K562 (cell line): ENCODE results near the gene H3-3A. TPM values are rescaled to one million over a fixed set of nuclear protein-coding genes. Genes with fewer than 3 reads are reported as not detected.

ENCODE experiments used
- ATF1 ChIP-seq, 2 experiments: fragments of 450-650 bp in 1 of 2; IDR thresholded peaks; 2 replicates each; pipeline ENCODE4 v1.6.1; 2016; ENCODE audit warnings: missing compliant biosample characterization in 1 of 2, missing genetic modification characterization in 1 of 2
- BRCA1 ChIP-seq, 2 experiments: fragments of 450-650 bp in 1 of 2; sonication (generic) in 1 of 2; formaldehyde crosslinking in 1 of 2; IDR thresholded peaks; 2 replicates each; pipeline versions ENCODE4 v1.5.0 to v1.6.1; 2017 to 2020; ENCODE audit warnings: mild to moderate bottlenecking in 1 of 2, missing genetic modification reagents in 1 of 2
- BRD4 ChIP-seq: fragments of 200-600 bp; sonication (generic); IDR thresholded peaks from 2 replicates; pipeline ENCODE4 v1.6.1; 2017; ENCODE audit warnings: inconsistent platforms
- FOS ChIP-seq: IDR thresholded peaks from 3 replicates; pipeline ENCODE4 v1.6.1; 2011; ENCODE audit not compliant: insufficient read length; ENCODE audit errors: extremely low read depth
- FOXJ3 ChIP-seq: sonication (generic); formaldehyde crosslinking; IDR thresholded peaks from 2 replicates; pipeline ENCODE4 v1.4.0; 2020; ENCODE audit warnings: mild to moderate bottlenecking, missing genetic modification reagents
- GABPB1 ChIP-seq: sonication (generic); formaldehyde crosslinking; IDR thresholded peaks from 2 replicates; pipeline ENCODE4 v1.8.0; 2022; ENCODE audit warnings: mild to moderate bottlenecking, missing genetic modification reagents
- HDAC3 ChIP-seq: fragments of 450-650 bp; IDR thresholded peaks from 2 replicates; pipeline ENCODE4 v1.6.1; 2018; ENCODE audit warnings: borderline replicate concordance, mild to moderate bottlenecking, moderate library complexity; ENCODE audit not compliant: partially characterized antibody
- HNRNPH1 ChIP-seq: fragments of 200-400 bp; formaldehyde crosslinking; optimal IDR thresholded peaks from 2 replicates; pipeline ENCODE3; 2017; ENCODE audit warnings: low read depth, mild to moderate bottlenecking, low read length, moderate library complexity
- HNRNPL ChIP-seq: fragments of 200-400 bp; formaldehyde crosslinking; IDR thresholded peaks from 2 replicates; pipeline ENCODE4 v1.6.1; 2017; ENCODE audit warnings: low read depth, mild to moderate bottlenecking, low read length
- MIER1 ChIP-seq: fragments of 450-650 bp; IDR thresholded peaks from 2 replicates; pipeline ENCODE4 v1.6.1; 2016; ENCODE audit warnings: antibody characterized with exemption, mild to moderate bottlenecking, low read depth
- RAD21 ChIP-seq, 2 experiments: fragments of 250-450 bp in 1 of 2; fragments of 450-650 bp in 1 of 2; sonication (Bioruptor Pico) in 1 of 2; formaldehyde crosslinking in 1 of 2; IDR thresholded peaks in 1 of 2; conservative IDR thresholded peaks in 1 of 2; 2 replicates each; pipeline versions ENCODE4 v1.4.0 to v1.8.0; 2020 to 2022; ENCODE audit warnings: mild to moderate bottlenecking in 2 of 2, moderate library complexity in 1 of 2
- SRSF9 ChIP-seq: fragments of 200-400 bp; formaldehyde crosslinking; IDR thresholded peaks from 2 replicates; pipeline ENCODE4 v1.6.1; 2017; ENCODE audit warnings: low read depth, low read length, borderline replicate concordance
- ZFP1 ChIP-seq: fragments of 450-650 bp; formaldehyde crosslinking; IDR thresholded peaks from 2 replicates; pipeline ENCODE4 v1.4.0; 2020; ENCODE audit warnings: mild to moderate bottlenecking, mixed read lengths
- ZFPM2 ChIP-seq: fragments of 250-450 bp; sonication (Bioruptor Pico); IDR thresholded peaks from 2 replicates; pipeline ENCODE4 v1.5.1; 2022; ENCODE audit warnings: mild to moderate bottlenecking
- ZNF23 ChIP-seq: fragments of 250-450 bp; sonication (Bioruptor Pico); IDR thresholded peaks from 2 replicates; pipeline ENCODE4 v1.4.0; 2020; ENCODE audit warnings: mild to moderate bottlenecking
- ZNF561 ChIP-seq: fragments of 450-650 bp; formaldehyde crosslinking; conservative IDR thresholded peaks from 2 replicates; pipeline ENCODE4 v1.4.0; 2020; ENCODE audit warnings: mild to moderate bottlenecking, moderate library complexity
- ZNF583 ChIP-seq: fragments of 250-450 bp; sonication (Bioruptor Pico); IDR thresholded peaks from 2 replicates; pipeline ENCODE4 v1.4.0; 2020
- ZNF778 ChIP-seq: fragments of 450-650 bp; formaldehyde crosslinking; IDR thresholded peaks from 2 replicates; pipeline ENCODE4 v1.4.0; 2020; ENCODE audit warnings: mild to moderate bottlenecking, moderate library complexity
- polyA plus RNA-seq, 8 experiments: library from polyadenylated mRNA; depleted of rRNA in 4 of 8; stranded (reverse) in 5 of 8; unstranded in 3 of 8; fragments of >200 nt; fragmentation: Nextera tagmentation in 2 of 8; fragmentation: Illumina TruSeq in 1 of 8; extraction: Ambion mirVana in 2 of 8; extraction: Trizol in 1 of 8; gene quantifications; 2 replicates each; pipeline versions ENCODE4 v1.2.1 to v1.2.3, GENCODE V29; 2011 to 2014; ENCODE audit warnings: inconsistent platforms in 1 of 8, missing spikeins in 1 of 8
- total RNA-seq, 7 experiments: library from RNA; depleted of rRNA in 6 of 7; stranded (reverse); fragments of >200 nt in 6 of 7; fragmentation: Illumina TruSeq in 2 of 7; extraction: Trizol in 2 of 7; gene quantifications; 2 replicates each; pipeline versions ENCODE4 v1.2.1 to v1.2.3, GENCODE V29; 2011 to 2021; ENCODE audit warnings: low replicate concordance in 1 of 7
- TF ChIP-seq, protein P1 (sequence below): fragments of 450-650 bp; IDR thresholded peaks from 2 replicates; pipeline ENCODE4 v1.6.1; 2016; ENCODE audit warnings: low read depth
- TF ChIP-seq, protein P2 (sequence below): fragments of 250-450 bp; sonication (Bioruptor Pico); IDR thresholded peaks from 2 replicates; pipeline ENCODE4 v1.6.1; 2021; ENCODE audit warnings: mild to moderate bottlenecking

H3-3A gene
- total and polyA plus RNA-seq, 9 of the 15 experiments (the other 6 are each of a cell fraction or from before 2014, with no cell fraction given), result 426 to 1,083 (median 591) TPM

DNA sequence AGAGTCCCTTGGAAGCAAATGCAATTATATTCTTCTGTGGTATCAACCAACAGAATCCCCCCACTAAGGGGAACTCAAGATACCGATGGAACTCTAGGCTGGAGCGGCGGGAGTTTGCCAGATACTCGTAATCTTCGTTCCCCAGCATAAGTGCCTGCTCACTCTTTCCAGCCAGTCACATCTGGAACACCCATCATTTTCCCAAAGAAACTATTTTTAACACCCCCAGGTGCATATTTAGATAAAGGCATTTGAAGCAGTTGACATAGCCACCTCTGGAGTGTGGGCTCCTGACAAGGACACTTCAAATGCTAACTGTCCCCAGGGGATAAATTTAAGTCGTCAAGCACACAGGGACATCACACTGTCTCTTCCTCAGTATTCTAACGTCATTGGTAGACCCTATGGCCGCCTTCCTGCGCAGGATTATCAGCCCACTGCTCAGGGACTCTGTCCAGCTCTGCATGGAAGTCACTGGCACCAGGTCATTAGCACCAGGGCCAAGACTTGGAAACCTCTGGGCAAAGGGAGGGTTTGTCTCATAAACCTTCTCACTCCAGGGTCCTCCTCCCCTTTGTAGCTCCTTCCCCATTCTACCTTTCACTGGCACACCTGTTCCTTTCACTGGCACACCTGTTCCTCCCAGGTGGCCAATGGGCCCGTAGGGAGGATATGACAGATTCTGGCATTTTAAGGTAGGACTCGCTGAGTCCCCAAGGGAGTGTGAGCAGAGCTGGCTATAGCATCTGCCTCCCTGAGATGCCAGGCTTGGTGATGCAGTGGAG lies 48.8 kb downstream of the H3-3A start (continued):
- TF ChIP-seq SRSF9 (no peak), MIER1 (0 out of 2 replicates have a peak, but pooled peaks have one; percentile 37), HNRNPH1 (no peak), GABPB1 (no peak), HDAC3 (peak; percentile 97), FOXJ3 (CRISPR knock-in tag) (no peak), ZNF23 (CRISPR knock-in tag) (no peak), ZNF583 (no peak), HNRNPL (no peak), BRD4 (no peak), ZFP1 (CRISPR knock-in tag) (no peak; the same call in 1 of the 2 replicates), FOS (peak; percentile 23), RAD21 (CRISPR knock-in tag; conservative IDR thresholded peaks at IDR 0.05 in 1 of 2, IDR thresholded peaks at IDR 0.05 in 1 of 2) (no peak), ATF1 (CRISPR knock-in tag; IDR thresholded peaks at IDR 0.05) (no peak), ATF1 (tag; IDR thresholded peaks at IDR 0.05) (peak; percentile 58), ZNF778 (CRISPR knock-in tag) (no peak), ZNF561 (CRISPR knock-in tag) (no peak), BRCA1 (IDR thresholded peaks at IDR 0.05) (no peak), BRCA1 (CRISPR knock-in tag; IDR thresholded peaks at IDR 0.05) (no peak), ZFPM2 (CRISPR knock-in tag) (no peak)
- TF ChIP-seq, protein P1, sequence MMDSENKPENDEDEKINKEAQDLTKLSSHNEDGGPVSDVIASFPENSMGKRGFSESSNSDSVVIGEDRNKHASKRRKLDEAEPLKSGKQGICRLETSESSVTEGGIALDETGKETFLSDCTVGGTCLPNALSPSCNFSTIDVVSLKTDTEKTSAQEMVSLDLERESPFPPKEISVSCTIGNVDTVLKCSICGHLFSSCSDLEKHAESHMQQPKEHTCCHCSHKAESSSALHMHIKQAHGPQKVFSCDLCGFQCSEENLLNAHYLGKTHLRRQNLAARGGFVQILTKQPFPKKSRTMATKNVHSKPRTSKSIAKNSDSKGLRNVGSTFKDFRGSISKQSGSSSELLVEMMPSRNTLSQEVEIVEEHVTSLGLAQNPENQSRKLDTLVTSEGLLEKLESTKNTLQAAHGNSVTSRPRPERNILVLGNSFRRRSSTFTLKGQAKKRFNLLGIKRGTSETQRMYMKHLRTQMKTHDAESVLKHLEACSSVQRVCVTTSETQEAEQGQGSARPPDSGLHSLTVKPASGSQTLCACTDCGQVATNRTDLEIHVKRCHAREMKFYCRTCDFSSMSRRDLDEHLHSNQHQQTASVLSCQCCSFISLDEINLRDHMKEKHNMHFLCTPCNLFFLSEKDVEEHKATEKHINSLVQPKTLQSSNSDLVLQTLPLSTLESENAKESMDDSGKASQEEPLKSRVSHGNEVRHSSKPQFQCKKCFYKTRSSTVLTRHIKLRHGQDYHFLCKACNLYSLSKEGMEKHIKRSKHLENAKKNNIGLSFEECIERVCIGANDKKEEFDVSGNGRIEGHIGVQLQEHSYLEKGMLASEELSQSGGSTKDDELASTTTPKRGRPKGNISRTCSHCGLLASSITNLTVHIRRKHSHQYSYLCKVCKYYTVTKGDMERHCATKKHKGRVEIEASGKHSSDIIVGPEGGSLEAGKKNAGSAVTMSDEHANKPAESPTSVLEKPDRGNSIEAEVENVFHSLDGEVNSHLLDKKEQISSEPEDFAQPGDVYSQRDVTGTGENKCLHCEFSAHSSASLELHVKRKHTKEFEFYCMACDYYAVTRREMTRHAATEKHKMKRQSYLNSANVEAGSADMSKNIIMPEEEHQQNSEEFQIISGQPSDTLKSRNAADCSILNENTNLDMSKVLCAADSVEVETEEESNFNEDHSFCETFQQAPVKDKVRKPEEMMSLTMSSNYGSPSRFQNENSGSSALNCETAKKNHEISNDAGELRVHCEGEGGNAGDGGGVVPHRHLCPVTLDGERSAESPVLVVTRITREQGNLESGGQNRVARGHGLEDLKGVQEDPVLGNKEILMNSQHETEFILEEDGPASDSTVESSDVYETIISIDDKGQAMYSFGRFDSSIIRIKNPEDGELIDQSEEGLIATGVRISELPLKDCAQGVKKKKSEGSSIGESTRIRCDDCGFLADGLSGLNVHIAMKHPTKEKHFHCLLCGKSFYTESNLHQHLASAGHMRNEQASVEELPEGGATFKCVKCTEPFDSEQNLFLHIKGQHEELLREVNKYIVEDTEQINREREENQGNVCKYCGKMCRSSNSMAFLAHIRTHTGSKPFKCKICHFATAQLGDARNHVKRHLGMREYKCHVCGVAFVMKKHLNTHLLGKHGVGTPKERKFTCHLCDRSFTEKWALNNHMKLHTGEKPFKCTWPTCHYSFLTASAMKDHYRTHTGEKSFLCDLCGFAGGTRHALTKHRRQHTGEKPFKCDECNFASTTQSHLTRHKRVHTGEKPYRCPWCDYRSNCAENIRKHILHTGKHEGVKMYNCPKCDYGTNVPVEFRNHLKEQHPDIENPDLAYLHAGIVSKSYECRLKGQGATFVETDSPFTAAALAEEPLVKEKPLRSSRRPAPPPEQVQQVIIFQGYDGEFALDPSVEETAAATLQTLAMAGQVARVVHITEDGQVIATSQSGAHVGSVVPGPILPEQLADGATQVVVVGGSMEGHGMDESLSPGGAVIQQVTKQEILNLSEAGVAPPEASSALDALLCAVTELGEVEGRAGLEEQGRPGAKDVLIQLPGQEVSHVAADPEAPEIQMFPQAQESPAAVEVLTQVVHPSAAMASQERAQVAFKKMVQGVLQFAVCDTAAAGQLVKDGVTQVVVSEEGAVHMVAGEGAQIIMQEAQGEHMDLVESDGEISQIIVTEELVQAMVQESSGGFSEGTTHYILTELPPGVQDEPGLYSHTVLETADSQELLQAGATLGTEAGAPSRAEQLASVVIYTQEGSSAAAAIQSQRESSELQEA, result 0 out of 2 replicates have a peak, but pooled peaks have one; percentile 12
- TF ChIP-seq, protein P2, sequence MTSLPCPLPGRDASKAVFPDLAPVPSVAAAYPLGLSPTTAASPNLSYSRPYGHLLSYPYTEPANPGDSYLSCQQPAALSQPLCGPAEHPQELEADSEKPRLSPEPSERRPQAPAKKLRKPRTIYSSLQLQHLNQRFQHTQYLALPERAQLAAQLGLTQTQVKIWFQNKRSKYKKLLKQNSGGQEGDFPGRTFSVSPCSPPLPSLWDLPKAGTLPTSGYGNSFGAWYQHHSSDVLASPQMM, result no peak
